ENCODE results near the gene CD8A. TPM values are rescaled to one million over a fixed set of nuclear protein-coding genes. Genes with fewer than 3 reads are reported as not detected.

Gene CD8A
- total RNA-seq, 1 donor from 2014 or later, result under 0.01 TPM

- H3K36me3 ChIP-seq (ENCODE audit: control insufficient read depth, insufficient read depth, low read length), result no peaks in the 10 kb centered on the region
- H3K4me3 ChIP-seq (ENCODE audit: low read depth, low read length), result no peak overlapping the region
- FAIRE-seq (no peak), DNase-seq (ENCODE audit: low read depth) (no peak)
- peaks cover 36% of the 10 kb centered on the region for H3K27me3 ChIP-seq (ENCODE audit: control insufficient read depth, insufficient read depth, low read length)
- TF ChIP-seq CTCF (IDR thresholded peaks at IDR 0.05; ENCODE audit: insufficient read depth, low read length, severe bottlenecking), result no peak
These were observed 508 bp downstream of the CD8A start for GRCh38 chr2:86790134-86790675.

- H3K27me3 ChIP-seq (ENCODE audit: control insufficient read depth, insufficient read depth, low read length), result peaks cover 36% of the 10 kb centered on the region
These were observed 1.0 kb downstream of the CD8A start for GRCh38 chr2:86789687-86790133.

GRCh38 chr2:86788881-86789686 is 1.6 kb downstream of the CD8A start:
- DNase-seq (ENCODE audit: low read depth), result no peak
- H3K36me3 ChIP-seq (ENCODE audit: control insufficient read depth, insufficient read depth, low read length), result no peaks in the 10 kb centered on the region
- H3K27me3 ChIP-seq (ENCODE audit: control insufficient read depth, insufficient read depth, low read length), result peaks cover 35% of the 10 kb centered on the region
- no peak overlapping the region for H3K4me3 ChIP-seq (ENCODE audit: low read depth, low read length)
- TF ChIP-seq CTCF (IDR thresholded peaks at IDR 0.05; ENCODE audit: insufficient read depth, low read length, severe bottlenecking), result no peak
- FAIRE-seq, result no peak

More at GRCh38 chr2:86789687-86790133, 1.0 kb downstream of the CD8A start:
- FAIRE-seq, result no peak
- TF ChIP-seq CTCF (IDR thresholded peaks at IDR 0.05; ENCODE audit: insufficient read depth, low read length, severe bottlenecking), result no peak
- DNase-seq (ENCODE audit: low read depth), result no peak
- Histone ChIP-seq H3K36me3 (ENCODE audit: control insufficient read depth, insufficient read depth, low read length) (no peaks in the 10 kb centered on the region), H3K4me3 (ENCODE audit: low read depth, low read length) (no peak overlapping the region)

- no peak for TF ChIP-seq CTCF (IDR thresholded peaks at IDR 0.05; ENCODE audit: insufficient read depth, low read length, severe bottlenecking)
- Histone ChIP-seq H3K4me3 (ENCODE audit: low read depth, low read length) (no peak overlapping the region), H3K36me3 (ENCODE audit: control insufficient read depth, insufficient read depth, low read length) (no peaks in the 10 kb centered on the region), H3K27me3 (ENCODE audit: control insufficient read depth, insufficient read depth, low read length) (peaks cover 35% of the 10 kb centered on the region)
- DNase-seq (ENCODE audit: low read depth) (no peak), FAIRE-seq (no peak)
These were observed 2.5 kb downstream of the CD8A start for GRCh38 chr2:86788165-86788564.

- no peak overlapping the region for H3K4me3 ChIP-seq (ENCODE audit: low read depth, low read length)
- FAIRE-seq (no peak), DNase-seq (ENCODE audit: low read depth) (no peak)
- no peaks in the 10 kb centered on the region for H3K36me3 ChIP-seq (ENCODE audit: control insufficient read depth, insufficient read depth, low read length)
- peaks cover 35% of the 10 kb centered on the region for H3K27me3 ChIP-seq (ENCODE audit: control insufficient read depth, insufficient read depth, low read length)
- TF ChIP-seq CTCF (IDR thresholded peaks at IDR 0.05; ENCODE audit: insufficient read depth, low read length, severe bottlenecking), result no peak
These were observed 3.0 kb downstream of the CD8A start for GRCh38 chr2:86787736-86788135.
